Esophagus squamous epithelium (tissue), 4 donors: ENCODE results near the gene CRHR2.

Source experiments
- CTCF ChIP-seq, 6 experiments: fragments of 450-650 bp in 4 of 6; fragments of 200-600 bp in 2 of 6; sonication (generic) in 2 of 6; IDR thresholded peaks; one replicate each; pipeline ENCODE4 v1.5.1; 2016 to 2019; ENCODE audit warnings: antibody characterized with exemption in 6 of 6, mild to moderate bottlenecking in 4 of 6, moderate library complexity in 4 of 6
- POLR2A ChIP-seq, 4 donors: fragments of 450-650 bp; IDR thresholded peaks; one replicate each; pipeline ENCODE4 v1.6.1; 2017; ENCODE audit warnings: antibody characterized with exemption in 4 of 4, mild to moderate bottlenecking in 4 of 4, moderate library complexity in 3 of 4

GRCh38 chr7:30650421-30650808 lies 31.8 kb downstream of the CRHR2 start:
- TF ChIP-seq CTCF (IDR thresholded peaks at IDR 0.05) (no peak), POLR2A (IDR thresholded peaks at IDR 0.05) (no peak)
